Fibroblast of skin of abdomen (primary cell): ENCODE measurements around the gene FZR1.
"Not testable (repeated sequence)": the region's sequence is repeated elsewhere in the genome, so short reads cannot be mapped to it uniquely, and the experiment has no call there.

ENCODE experiments used
- DNase-seq: peaks from one replicate; pipeline ENCODE4 v3.0.0-alpha.2; 2013

Gene FZR1

GRCh38 chr19:3496392-3497273, 9.5 kb upstream of the FZR1 start:
- DNase-seq, result no peak

DNA sequence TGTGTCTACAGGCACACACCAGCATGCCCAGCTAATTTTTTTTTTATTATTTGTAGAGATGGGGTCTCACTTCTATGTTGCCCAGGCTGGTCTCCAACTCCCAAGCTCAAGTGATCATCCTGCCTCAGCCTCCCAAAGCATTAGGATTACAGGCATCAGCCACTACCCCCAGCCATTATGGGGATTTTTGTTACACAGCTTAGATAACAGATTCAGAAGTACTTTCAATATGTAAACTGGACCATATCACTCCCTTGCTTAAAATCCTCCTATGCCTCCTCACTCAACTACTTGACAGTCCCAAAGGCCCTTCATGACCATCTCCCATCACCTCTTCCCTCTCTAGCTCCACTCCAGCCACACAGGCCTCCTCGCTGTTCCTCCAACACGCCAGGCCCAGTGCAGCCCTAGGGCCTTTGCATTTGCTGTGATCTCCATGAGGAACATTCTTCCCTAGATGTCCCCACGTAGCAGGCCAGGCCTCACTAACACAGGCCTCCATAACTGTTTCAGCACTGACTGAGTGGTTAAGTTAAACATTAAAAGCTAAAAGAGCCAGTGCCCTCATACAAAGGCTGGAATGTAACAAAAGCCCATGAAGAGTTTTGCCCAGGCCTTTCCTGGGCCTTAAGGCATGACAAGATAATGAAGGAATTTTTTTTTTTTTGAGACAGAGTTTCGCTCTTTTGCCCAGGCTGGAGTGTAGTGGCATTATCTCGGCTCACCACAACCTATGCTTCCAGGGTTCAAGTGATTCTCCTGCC, 8.2 kb upstream of the FZR1 start:
- no peak for DNase-seq

GRCh38 chr19:3499738-3500428, 6.2 kb upstream of the FZR1 start:
- DNase-seq, result no peak

- peak; percentile 95 for DNase-seq
These were observed 5.5 kb upstream of the FZR1 start, which contains the start of gene DOHH for GRCh38 chr19:3500429-3501101. Gene DOHH (minus strand): TSS chr19:3500674. CDS start chr19:3496814, 3,860 bp downstream.

DNA sequence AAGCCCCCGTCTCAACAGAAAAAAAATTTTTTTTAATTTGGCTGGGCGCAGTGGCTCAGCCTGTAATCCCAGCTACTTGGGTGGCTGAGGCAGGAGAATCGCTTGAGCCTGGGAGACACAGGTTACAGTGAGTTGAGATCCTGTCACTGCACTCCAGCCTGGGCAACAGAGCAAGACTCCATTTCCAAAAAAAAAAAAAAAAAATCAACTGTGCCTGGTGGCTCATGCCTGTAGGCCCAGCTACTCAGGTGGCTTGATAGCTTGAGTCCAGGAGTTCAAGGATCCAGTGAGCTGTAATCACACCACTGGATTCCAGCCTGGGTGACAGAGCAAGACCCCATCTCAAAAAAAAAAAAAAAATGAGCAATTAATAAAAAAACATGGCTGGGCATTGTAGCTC, 4.3 kb upstream of the FZR1 start:
- no peak for DNase-seq

DNA sequence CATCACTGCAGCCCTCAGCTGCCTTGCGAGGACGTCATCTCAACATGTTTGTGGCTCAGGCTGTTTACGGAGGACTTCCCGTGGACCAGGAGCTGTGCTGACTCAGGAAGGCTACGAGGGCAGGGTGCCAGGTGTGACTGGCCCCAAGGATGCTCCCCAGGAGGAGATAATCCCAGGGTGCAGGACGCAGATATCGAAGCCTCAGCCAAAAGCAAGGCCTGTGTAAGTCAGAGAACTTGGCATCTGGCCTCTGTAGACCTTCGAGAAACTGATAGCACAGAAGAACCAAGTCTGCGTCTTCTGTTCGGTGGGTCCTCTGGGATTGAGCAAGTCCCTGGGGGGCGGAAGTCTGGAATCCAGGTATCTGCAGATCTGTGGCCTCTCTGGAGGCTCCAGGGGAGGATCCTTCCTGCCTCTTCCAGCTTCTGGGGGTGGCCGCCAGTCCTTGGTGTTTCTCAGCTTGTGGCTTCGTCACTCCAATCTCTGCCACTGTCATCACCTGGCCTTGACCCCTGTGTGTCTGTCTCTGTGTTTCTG, 3.0 kb upstream of the FZR1 start:
- DNase-seq, result no peak

DNA sequence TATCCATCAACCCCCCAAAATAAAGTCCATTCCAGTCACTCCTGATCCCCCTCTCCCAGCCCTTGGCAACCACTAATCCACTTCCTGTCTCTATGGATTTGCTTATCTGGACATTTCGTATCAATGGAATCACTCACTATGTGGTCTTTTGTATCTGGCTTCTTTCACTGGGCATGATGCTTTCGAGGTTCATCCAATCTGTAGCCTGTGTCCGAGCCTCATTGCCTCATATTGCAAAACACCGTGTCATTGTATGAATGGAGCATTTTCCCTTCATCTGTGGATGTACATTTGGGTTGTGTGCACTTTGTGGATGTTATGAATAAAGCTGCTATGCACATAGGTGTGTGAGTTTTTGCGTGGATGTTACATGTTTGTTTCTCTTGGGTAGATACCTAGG, 1.4 kb upstream of the FZR1 start:
- no peak for DNase-seq

DNA sequence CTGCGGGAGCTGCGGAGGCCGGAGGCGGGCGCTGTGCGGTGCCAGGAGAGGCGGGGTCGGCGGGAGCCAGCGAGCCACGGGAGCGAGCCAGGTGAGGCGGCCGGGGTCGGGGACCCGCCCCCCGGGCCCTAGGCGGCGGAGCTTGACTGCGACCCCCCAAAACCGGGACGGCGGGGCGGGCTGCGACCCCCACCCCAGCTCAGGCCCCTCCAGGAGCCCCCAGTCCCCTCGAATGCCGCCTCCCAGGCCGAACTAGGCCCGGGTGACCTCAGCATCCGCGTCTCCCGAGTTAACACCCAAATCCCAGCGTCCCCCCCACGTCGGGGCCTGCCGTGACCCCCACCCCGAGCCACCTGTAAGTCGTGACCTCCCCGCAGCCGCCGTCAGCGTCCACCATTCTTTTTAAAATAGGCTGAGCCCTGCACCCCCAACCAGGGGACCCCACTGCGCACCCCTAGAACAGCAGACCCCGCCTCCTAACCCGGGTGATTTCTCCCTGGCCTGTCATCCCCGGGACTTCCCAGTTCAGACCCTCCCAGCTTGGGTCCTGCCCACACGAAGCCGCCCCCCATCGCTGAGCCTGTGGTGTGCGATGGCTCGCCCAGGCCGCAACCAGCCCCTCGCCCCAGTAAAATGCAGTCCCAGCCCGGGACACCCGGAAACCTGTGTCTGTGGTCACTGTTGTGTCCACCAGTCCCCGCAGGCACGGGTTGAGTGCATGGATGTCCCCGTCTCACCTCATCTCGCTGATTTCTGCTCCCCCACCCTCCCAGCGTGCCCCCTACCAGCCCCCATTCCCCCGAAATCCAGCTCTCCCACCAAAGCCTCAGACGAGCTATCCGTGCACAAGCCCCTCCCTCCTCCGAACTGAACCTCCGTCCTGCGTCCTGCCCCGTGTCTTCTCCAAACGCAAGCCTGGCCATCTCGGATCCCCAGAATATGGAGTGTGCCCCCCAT, 551 bp downstream of the FZR1 start:
- no peak for DNase-seq

- DNase-seq, result no peak
These were observed 1.4 kb downstream of the FZR1 start for GRCh38 chr19:3507371-3508120.

- DNase-seq, result not testable (repeated sequence)
These were observed 2.1 kb downstream of the FZR1 start for GRCh38 chr19:3508121-3508661.

GRCh38 chr19:3508771-3509535, 2.8 kb downstream of the FZR1 start:
- peak; percentile 31 for DNase-seq

- DNase-seq, result peak; percentile 60
These were observed 3.5 kb downstream of the FZR1 start for GRCh38 chr19:3509566-3509989.

DNA sequence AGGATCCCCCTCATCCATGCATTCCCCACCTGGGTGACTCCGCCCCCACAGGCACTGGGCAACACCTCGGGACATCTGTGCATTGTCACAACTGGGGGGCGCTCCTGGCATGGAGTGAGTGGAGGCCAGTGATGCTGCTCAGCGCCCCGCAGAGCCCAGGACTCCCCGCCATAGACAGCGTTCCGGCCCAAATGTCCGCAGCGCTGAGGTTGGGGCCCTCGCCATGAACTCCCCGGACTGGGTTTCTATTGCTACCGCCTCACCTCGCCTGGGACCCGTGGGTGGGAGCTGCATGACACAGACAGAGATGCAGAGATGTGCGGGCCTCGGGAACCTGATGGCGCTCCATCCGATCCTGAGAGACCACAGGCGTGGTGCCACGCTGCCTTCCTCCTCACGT, 4.6 kb downstream of the FZR1 start:
- DNase-seq, result no peak

- no peak for DNase-seq
These were observed 5.6 kb downstream of the FZR1 start for GRCh38 chr19:3511506-3512251.

DNA sequence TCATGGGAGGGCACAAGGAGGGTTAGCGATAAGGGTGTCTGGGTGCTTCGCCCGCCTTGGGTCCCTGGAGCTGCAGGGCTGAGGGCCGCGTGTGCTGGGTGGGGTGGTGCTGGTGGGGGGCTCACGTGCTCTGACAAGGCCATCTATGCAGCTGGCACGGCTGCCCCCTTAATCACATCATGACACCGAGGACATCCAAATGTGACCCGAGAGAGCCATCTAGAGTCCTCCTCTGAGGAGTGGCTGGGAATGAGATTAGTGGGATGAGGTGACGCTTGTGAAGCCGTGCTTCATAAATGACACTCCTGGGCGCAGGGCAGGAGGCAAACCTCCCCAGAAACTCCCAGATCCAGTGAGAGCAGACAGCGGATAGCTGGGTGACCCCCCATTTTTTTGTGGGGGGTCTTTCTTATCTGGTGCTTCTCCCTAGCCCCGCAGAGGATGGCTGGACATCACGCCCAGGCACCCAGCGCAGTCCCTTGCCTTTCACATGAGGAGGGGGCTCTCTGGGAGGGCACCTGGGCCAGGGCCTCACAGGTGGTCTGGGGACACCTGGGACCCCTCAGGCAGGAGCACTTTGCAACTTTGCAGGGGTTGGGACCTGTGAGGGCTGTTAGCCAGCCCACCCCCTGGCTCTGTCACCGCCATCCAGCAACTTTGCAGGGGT, 6.6 kb downstream of the FZR1 start:
- DNase-seq, result no peak

DNA sequence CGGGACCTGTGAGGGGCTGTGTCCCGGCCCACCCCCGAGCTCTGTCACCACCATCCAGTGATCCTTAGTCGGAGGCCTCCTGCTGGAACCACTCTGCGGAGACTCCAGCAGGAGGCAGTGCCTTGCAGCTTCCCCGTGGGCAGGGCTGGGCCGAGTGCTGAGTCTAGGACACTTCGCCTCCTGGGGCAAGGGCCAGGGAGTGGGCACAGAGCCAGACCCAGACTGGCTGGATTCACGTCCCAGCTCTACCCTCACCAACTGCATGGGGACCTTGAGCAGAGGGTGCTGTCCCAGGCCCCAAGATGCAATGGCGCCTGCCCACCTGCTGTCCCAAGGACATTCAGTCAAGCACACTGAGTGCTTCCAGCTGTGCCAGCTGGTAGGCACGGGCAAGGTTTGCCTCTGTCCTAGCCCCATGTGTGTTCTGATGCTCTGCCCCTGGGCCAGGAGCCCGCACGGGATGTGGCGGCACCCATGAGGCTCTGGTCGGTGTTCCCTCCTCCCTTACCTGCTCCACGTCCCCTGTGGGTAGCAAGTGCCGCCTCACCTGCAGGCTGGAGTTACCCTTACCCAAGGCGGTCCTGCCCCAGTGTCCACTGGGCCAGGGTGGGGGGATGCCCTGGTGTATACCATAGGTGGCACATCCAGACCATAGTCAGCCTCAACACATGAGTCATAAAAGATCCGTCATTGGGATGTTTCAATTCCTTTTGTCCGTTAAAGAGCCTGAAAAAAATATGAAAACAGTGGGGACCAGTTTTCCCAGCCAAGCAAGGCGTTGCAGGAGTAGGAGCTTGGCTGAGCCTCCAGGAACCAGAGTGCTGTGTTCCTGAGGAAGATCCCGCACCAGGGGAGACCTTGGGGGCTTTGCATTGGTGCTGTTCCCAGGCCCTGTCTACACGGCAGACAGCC, 7.4 kb downstream of the FZR1 start:
- DNase-seq, result no peak

DNA sequence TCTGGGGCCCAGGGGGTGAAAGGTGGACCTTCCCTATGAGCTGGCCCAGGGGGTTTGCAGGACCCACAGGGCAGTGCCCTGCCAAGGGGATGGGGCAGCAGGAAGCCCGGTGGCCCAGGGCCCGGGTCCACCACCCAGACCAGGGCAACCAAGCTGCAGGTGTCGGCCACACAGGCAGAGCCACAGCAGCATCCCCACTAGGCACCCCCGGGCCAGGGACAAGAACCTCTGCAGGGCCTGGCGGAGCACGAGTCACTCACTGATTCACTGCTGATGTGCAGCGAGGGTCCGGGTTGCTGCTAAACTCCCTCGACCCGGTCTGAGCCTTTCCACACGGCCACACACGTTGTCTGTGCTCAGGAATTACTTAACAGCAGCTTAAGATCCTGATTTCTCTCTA, 8.8 kb downstream of the FZR1 start:
- DNase-seq, result peak; percentile 25
